HepG2 (cell line): ENCODE data around the gene PSPH. TPM values are rescaled to one million over a fixed set of nuclear protein-coding genes. Genes with fewer than 3 reads are reported as not detected.

Experiments
- GPN1 ChIP-seq: sonication (generic); formaldehyde crosslinking; IDR thresholded peaks from 2 replicates; pipeline ENCODE4 v1.5.1; 2020; ENCODE audit warnings: missing genetic modification reagents, borderline replicate concordance
- HMGXB3 ChIP-seq: sonication (generic); formaldehyde crosslinking; IDR thresholded peaks from 2 replicates; pipeline ENCODE4 v1.4.0; 2020; ENCODE audit warnings: missing genetic modification reagents, borderline replicate concordance
- KLF15 ChIP-seq: sonication (generic); formaldehyde crosslinking; IDR thresholded peaks from 2 replicates; pipeline ENCODE4 v1.8.1; 2023; ENCODE audit warnings: borderline replicate concordance, mild to moderate bottlenecking, inconsistent platforms, missing genetic modification reagents, mixed read lengths
- KLF6 ChIP-seq: IDR thresholded peaks from 2 replicates; pipeline ENCODE4 v1.8.0; 2016; ENCODE audit warnings: missing biosample characterization, missing genetic modification reagents
- MED8 ChIP-seq: sonication (generic); formaldehyde crosslinking; IDR thresholded peaks from 2 replicates; pipeline ENCODE4 v1.8.1; 2023; ENCODE audit warnings: mild to moderate bottlenecking, missing genetic modification reagents; ENCODE audit not compliant: insufficient replicate concordance
- MIXL1 ChIP-seq: IDR thresholded peaks from 2 replicates; pipeline ENCODE4 v1.6.1; 2016
- POLR2AphosphoS2 ChIP-seq: IDR thresholded peaks from 2 replicates; pipeline ENCODE4 v1.6.1; 2011; ENCODE audit warnings: low read depth, low read length, improper control_type of control experiment
- PRPF4 ChIP-seq: fragments of 200-400 bp; formaldehyde crosslinking; IDR thresholded peaks from 2 replicates; pipeline ENCODE4 v1.6.1; 2016; ENCODE audit warnings: low read length, low read depth; ENCODE audit not compliant: poor library complexity, severe bottlenecking
- PTBP1 ChIP-seq: fragments of 200-400 bp; formaldehyde crosslinking; IDR thresholded peaks from 2 replicates; pipeline ENCODE4 v1.6.1; 2018; ENCODE audit warnings: low read length, low read depth; ENCODE audit not compliant: poor library complexity, severe bottlenecking
- SAFB2 ChIP-seq: sonication (generic); formaldehyde crosslinking; IDR thresholded peaks from 2 replicates; pipeline ENCODE4 v1.5.1; 2020; ENCODE audit warnings: missing genetic modification reagents, low read depth, mild to moderate bottlenecking, borderline replicate concordance
- SNAI1 ChIP-seq: sonication (generic); formaldehyde crosslinking; IDR thresholded peaks from 2 replicates; pipeline ENCODE4 v1.5.0; 2020; ENCODE audit warnings: mild to moderate bottlenecking, missing genetic modification reagents, borderline replicate concordance
- XRCC5 ChIP-seq: fragments of 200-400 bp; formaldehyde crosslinking; optimal IDR thresholded peaks from 2 replicates; pipeline ENCODE3; 2017; ENCODE audit warnings: mild to moderate bottlenecking, low read length
- ZNF230 ChIP-seq: sonication (generic); formaldehyde crosslinking; IDR thresholded peaks from 2 replicates; pipeline ENCODE4 v1.4.0; 2020; ENCODE audit warnings: mild to moderate bottlenecking, missing genetic modification reagents
- ZNF232 ChIP-seq: sonication (generic); formaldehyde crosslinking; IDR thresholded peaks from 2 replicates; pipeline ENCODE4 v1.4.0; 2020; ENCODE audit warnings: missing genetic modification reagents, borderline replicate concordance
- ZNF383 ChIP-seq: sonication (generic); formaldehyde crosslinking; IDR thresholded peaks from 2 replicates; pipeline ENCODE4 v1.4.0; 2020; ENCODE audit warnings: missing genetic modification reagents, mild to moderate bottlenecking, borderline replicate concordance
- ZNF513 ChIP-seq: sonication (generic); formaldehyde crosslinking; conservative IDR thresholded peaks from 2 replicates; pipeline ENCODE4 v1.5.0; 2020; ENCODE audit warnings: missing genetic modification reagents
- ZNF552 ChIP-seq: sonication (generic); formaldehyde crosslinking; IDR thresholded peaks from 2 replicates; pipeline ENCODE4 v1.9.0; 2022; ENCODE audit warnings: missing genetic modification reagents, mild to moderate bottlenecking, borderline replicate concordance
- ZNF749 ChIP-seq: sonication (generic); formaldehyde crosslinking; IDR thresholded peaks from 2 replicates; pipeline ENCODE4 v1.8.0; 2022; ENCODE audit warnings: mild to moderate bottlenecking, missing genetic modification reagents, moderate library complexity, borderline replicate concordance
- ZZZ3 ChIP-seq: sonication (generic); formaldehyde crosslinking; IDR thresholded peaks from 2 replicates; pipeline ENCODE4 v1.4.0; 2020; ENCODE audit warnings: missing genetic modification reagents, mild to moderate bottlenecking, borderline replicate concordance
- polyA plus RNA-seq, 8 experiments: library from polyadenylated mRNA; depleted of rRNA in 3 of 8; stranded (reverse) in 7 of 8; unstranded in 1 of 8; fragments of >200 nt; fragmentation: Illumina TruSeq in 4 of 8; extraction: Trizol in 4 of 8; gene quantifications; 2 replicates each; pipeline versions ENCODE4 v1.2.1 to v1.2.3, GENCODE V29; 2011 to 2016; ENCODE audit warnings: low read depth in 4 of 8, missing spikeins in 1 of 8, mixed read lengths in 1 of 8; ENCODE audit not compliant: insufficient read depth in 1 of 8
- total RNA-seq, 5 experiments: library from RNA; depleted of rRNA; stranded (reverse); fragments of >200 nt; fragmentation: Illumina TruSeq; extraction: Trizol; gene quantifications; 2 replicates each; pipeline ENCODE4 v1.2.3, GENCODE V29; 2016; ENCODE audit warnings: low read depth in 1 of 5
- TF ChIP-seq, protein P1 (sequence below): sonication (generic); formaldehyde crosslinking; IDR thresholded peaks from 2 replicates; pipeline ENCODE4 v1.4.0; 2020; ENCODE audit warnings: mild to moderate bottlenecking, missing genetic modification reagents

PSPH gene
- total and polyA plus RNA-seq, 2 of the 13 experiments (the other 11 are each of a cell fraction or from before 2014, with no cell fraction given): 85.5 to 124 TPM

- TF ChIP-seq MIXL1 (CRISPR knock-in tag) (peak; percentile 58; the same call in 1 of the 2 replicates), XRCC5 (no peak), SAFB2 (CRISPR knock-in tag) (no peak), ZZZ3 (CRISPR knock-in tag) (no peak), ZNF232 (CRISPR knock-in tag) (peak; percentile 76; the same call in 1 of the 2 replicates), ZNF383 (no peak), HMGXB3 (no peak), ZNF552 (CRISPR knock-in tag) (no peak), KLF6 (CRISPR knock-in tag) (peak; percentile 24), ZNF749 (CRISPR knock-in tag) (no peak), ZNF230 (CRISPR knock-in tag) (no peak; the same call in 1 of the 2 replicates), SNAI1 (CRISPR knock-in tag) (no peak), PRPF4 (no peak), MED8 (CRISPR knock-in tag) (peak; percentile 50), KLF15 (CRISPR knock-in tag) (no peak), GPN1 (no peak), PTBP1 (no peak), POLR2AphosphoS2 (no peak), ZNF513 (CRISPR knock-in tag) (no peak)
- TF ChIP-seq, protein P1, sequence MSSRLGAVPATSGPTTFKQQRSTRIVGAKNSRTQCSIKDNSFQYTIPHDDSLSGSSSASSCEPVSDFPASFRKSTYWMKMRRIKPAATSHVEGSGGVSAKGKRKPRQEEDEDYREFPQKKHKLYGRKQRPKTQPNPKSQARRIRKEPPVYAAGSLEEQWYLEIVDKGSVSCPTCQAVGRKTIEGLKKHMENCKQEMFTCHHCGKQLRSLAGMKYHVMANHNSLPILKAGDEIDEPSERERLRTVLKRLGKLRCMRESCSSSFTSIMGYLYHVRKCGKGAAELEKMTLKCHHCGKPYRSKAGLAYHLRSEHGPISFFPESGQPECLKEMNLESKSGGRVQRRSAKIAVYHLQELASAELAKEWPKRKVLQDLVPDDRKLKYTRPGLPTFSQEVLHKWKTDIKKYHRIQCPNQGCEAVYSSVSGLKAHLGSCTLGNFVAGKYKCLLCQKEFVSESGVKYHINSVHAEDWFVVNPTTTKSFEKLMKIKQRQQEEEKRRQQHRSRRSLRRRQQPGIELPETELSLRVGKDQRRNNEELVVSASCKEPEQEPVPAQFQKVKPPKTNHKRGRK: no peak
These were observed 44.0 kb downstream of the PSPH start (continued) for GRCh38 chr7:56007167-56007652.
